ENCODE measurements around the gene FANK1. TPM values are rescaled to one million over a fixed set of nuclear protein-coding genes. Genes with fewer than 3 reads are reported as not detected.

The FANK1 gene
- total and polyA plus RNA-seq, 2 experiments from 2014 or later, result 10.2 to 13.3 TPM

DNA sequence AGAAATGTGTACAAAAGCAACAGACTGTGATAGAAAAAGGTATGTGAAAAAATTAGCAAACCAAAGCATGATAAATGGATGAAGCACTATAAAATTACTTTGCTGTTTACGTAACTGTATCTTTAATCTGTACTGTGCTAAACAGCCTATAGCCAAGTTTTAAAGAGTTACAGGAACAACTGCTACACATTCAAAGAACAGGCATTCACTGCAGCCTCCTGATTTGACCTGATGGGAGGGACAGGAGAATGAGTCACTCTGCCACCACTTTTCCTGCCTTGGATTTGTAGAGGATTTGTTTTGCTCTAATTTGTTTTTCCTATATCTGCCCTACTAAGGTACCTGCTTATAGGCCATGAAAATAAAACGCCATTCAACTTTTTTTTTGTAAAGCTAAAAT is 116.1 kb downstream of the FANK1 start:
- peak; percentile 58 for DNase-seq
- H3K4me2 ChIP-seq (ENCODE audit: unreplicated experiment), result peak overlapping the region; percentile 10
- 96 to 100% methylated on average over 2 of the region's 2 CpGs for WGBS, 2 experiments (ENCODE audit: low coverage in 1 of 2, low lambda C conversion rate in 2 of 2, missing lambda C conversion rate in 2 of 2)
- H3F3A ChIP-seq (ENCODE audit: insufficient read depth), result peaks cover 47% of the 10 kb centered on the region
- H3K36me3 ChIP-seq (ENCODE audit: low read depth), result peaks cover 29% of the 10 kb centered on the region
- H3K27ac ChIP-seq, result no peak overlapping the region
- no peaks in the 10 kb centered on the region for H4K20me1 ChIP-seq (ENCODE audit: insufficient read depth)
- no peaks in the 10 kb centered on the region for H3K79me2 ChIP-seq (ENCODE audit: insufficient read depth)
- no peak for TF ChIP-seq EZH2 (IDR thresholded peaks at IDR 0.05; ENCODE audit: insufficient read depth, poor library complexity, severe bottlenecking)
- no peak for TF ChIP-seq EZH2phosphoT487 (IDR thresholded peaks at IDR 0.05; ENCODE audit: insufficient read depth, low read depth)
- no peak overlapping the region for H3K4me3 ChIP-seq
- in situ Hi-C loops (cut with MboI), result no loop called here
- no peaks in the 10 kb centered on the region for H3K27me3 ChIP-seq (replicated peaks; ENCODE audit: insufficient read depth)
- no peaks in the 10 kb centered on the region for H3K9me3 ChIP-seq (ENCODE audit: low read depth)
- no peaks in the 10 kb centered on the region for H3K9me2 ChIP-seq (ENCODE audit: insufficient read depth)
- H3K4me1 ChIP-seq (ENCODE audit: insufficient read depth), result peaks cover 25% of the 10 kb centered on the region
- H3K9ac ChIP-seq, result no peak overlapping the region
- H2AFZ ChIP-seq, result no peak overlapping the region

DNA sequence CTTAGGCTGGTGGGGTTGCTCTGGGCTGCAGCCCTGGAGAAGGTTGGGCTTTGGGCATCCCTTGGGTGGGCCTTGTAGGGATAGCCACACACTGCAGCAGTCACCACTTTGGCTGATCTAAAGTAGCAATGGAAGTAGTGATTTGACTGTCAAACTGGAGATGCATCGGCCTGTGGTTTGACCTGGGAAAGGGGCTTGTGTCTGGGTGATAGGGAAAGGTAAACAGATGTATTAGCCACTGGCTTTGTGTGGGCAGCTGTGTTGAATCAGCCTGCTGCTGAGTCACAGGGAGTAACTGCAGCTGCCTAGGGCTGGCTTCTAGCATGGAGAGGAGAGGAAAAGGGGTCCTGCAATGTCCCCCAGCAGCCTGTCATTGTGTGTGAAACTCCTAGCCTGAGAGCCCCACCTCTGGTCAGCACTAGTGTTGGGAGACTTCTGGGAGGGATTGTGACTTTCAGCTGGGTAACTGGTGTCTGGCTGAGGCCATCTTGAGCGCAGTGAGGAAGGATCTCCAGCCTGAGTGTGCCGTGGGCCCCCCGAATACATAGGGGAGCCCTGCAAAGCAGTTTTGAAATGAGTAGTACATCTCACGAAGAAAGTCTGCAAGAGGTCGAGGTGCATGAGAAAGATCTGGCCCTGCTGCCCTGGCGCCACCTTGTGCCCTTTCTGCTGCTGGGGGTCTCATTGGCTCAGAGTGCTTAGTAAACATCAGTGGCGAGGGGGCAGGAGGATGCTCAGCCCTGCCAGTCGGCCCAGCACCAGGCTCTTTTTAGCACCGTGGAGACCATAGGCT is 117.3 kb downstream of the FANK1 start:
- H3K36me3 ChIP-seq (ENCODE audit: low read depth), result peaks cover 33% of the 10 kb centered on the region
- H3K4me2 ChIP-seq (ENCODE audit: unreplicated experiment), result peak overlapping the region; percentile 31
- 71 to 73% methylated on average over 10 of the region's 10 CpGs for WGBS, 2 experiments (ENCODE audit: low coverage in 1 of 2, low lambda C conversion rate in 2 of 2, missing lambda C conversion rate in 2 of 2)
- no peaks in the 10 kb centered on the region for H3K27me3 ChIP-seq (replicated peaks; ENCODE audit: insufficient read depth)
- in situ Hi-C loops (cut with MboI), result no loop called here
- no peaks in the 10 kb centered on the region for H3K9me2 ChIP-seq (ENCODE audit: insufficient read depth)
- H3K4me3 ChIP-seq, result no peak overlapping the region
- H2AFZ ChIP-seq, result no peak overlapping the region
- peak; percentile 86 for DNase-seq
- H3F3A ChIP-seq (ENCODE audit: insufficient read depth), result peaks cover 51% of the 10 kb centered on the region
- no peaks in the 10 kb centered on the region for H3K9me3 ChIP-seq (ENCODE audit: low read depth)
- H3K9ac ChIP-seq, result no peak overlapping the region
- H3K4me1 ChIP-seq (ENCODE audit: insufficient read depth), result peaks cover 25% of the 10 kb centered on the region
- no peak for TF ChIP-seq EZH2 (IDR thresholded peaks at IDR 0.05; ENCODE audit: insufficient read depth, poor library complexity, severe bottlenecking)
- no peak for TF ChIP-seq EZH2phosphoT487 (IDR thresholded peaks at IDR 0.05; ENCODE audit: insufficient read depth, low read depth)
- peak overlapping the region; percentile 30 for H3K27ac ChIP-seq
- H3K79me2 ChIP-seq (ENCODE audit: insufficient read depth), result no peaks in the 10 kb centered on the region
- H4K20me1 ChIP-seq (ENCODE audit: insufficient read depth), result no peaks in the 10 kb centered on the region

DNA sequence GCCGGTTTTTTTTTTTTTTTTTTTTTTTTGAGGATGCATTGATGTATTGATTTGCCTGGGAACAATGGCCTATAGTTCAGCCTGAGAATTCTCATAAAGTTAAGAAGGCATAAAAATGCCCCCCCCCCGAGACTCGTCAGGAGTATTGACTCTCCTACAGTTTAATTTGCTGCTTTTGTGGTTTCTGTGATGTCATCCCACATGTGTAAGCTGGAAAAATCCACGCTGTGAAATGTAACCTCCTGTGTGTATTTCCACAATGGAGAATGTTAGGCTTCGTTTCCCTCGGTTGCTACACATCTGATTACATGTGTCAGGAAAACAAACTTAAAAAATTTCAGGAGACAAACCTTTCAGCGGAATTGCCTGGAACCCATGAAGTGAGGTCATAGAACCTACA is 117.9 kb downstream of the FANK1 start:
- DNase-seq, result peak; percentile 69
- TF ChIP-seq EZH2phosphoT487 (IDR thresholded peaks at IDR 0.05; ENCODE audit: insufficient read depth, low read depth) (no peak), EZH2 (IDR thresholded peaks at IDR 0.05; ENCODE audit: insufficient read depth, poor library complexity, severe bottlenecking) (no peak)

DNA sequence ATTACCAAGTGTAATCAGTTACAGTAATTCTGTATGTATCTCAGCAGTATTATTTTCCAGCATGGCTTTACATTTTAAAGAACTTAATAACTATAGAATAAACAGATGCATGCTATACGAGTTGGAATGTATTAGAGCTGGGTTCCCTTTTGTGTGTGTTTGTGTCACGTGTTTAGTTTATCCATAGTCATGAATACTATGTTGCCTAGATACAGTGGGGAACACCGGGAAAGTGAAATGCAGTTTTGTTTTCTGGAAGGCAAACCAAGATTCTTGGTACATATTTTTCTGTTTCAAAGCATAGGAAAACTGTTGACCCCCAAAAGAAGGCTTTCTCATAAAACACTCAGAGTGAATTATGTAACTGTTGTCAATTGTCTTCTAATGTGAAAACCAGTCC is 119.0 kb downstream of the FANK1 start:
- in situ Hi-C loops (cut with MboI), result no loop called here

More for the DNA sequence above, 117.9 kb downstream of the FANK1 start:
- in situ Hi-C loops (cut with MboI), result no loop called here
- H3K4me2 ChIP-seq (ENCODE audit: unreplicated experiment), result no peak overlapping the region
- H3F3A ChIP-seq (ENCODE audit: insufficient read depth), result peaks cover 51% of the 10 kb centered on the region
- no peak overlapping the region for H2AFZ ChIP-seq
- 57 to 61% methylated on average over 7 of the region's 7 CpGs for WGBS, 2 experiments (ENCODE audit: low coverage in 1 of 2, low lambda C conversion rate in 2 of 2, missing lambda C conversion rate in 2 of 2)
- H3K79me2 ChIP-seq (ENCODE audit: insufficient read depth), result no peaks in the 10 kb centered on the region
- H3K27me3 ChIP-seq (replicated peaks; ENCODE audit: insufficient read depth), result no peaks in the 10 kb centered on the region
- no peak overlapping the region for H3K4me3 ChIP-seq
- no peak overlapping the region for H3K9ac ChIP-seq
- no peaks in the 10 kb centered on the region for H4K20me1 ChIP-seq (ENCODE audit: insufficient read depth)
- H3K4me1 ChIP-seq (ENCODE audit: insufficient read depth), result peaks cover 25% of the 10 kb centered on the region
- no peaks in the 10 kb centered on the region for H3K9me3 ChIP-seq (ENCODE audit: low read depth)
- peak overlapping the region; percentile 30; the same call in 1 of the 2 replicates for H3K27ac ChIP-seq
- peaks cover 38% of the 10 kb centered on the region for H3K36me3 ChIP-seq (ENCODE audit: low read depth)
- no peaks in the 10 kb centered on the region for H3K9me2 ChIP-seq (ENCODE audit: insufficient read depth)

More for the DNA sequence above, 119.0 kb downstream of the FANK1 start:
- H3K27me3 ChIP-seq (replicated peaks; ENCODE audit: insufficient read depth), result no peaks in the 10 kb centered on the region
- no peak overlapping the region for H3K4me2 ChIP-seq (ENCODE audit: unreplicated experiment)
- WGBS, 2 experiments (ENCODE audit: low coverage in 1 of 2, low lambda C conversion rate in 2 of 2, missing lambda C conversion rate in 2 of 2), result 72 to 77% methylated on average over 3 of the region's 3 CpGs
- H2AFZ ChIP-seq, result no peak overlapping the region
- no peaks in the 10 kb centered on the region for H3K79me2 ChIP-seq (ENCODE audit: insufficient read depth)
- TF ChIP-seq EZH2phosphoT487 (IDR thresholded peaks at IDR 0.05; ENCODE audit: insufficient read depth, low read depth), result no peak
- no peak for TF ChIP-seq EZH2 (IDR thresholded peaks at IDR 0.05; ENCODE audit: insufficient read depth, poor library complexity, severe bottlenecking)
- no peak overlapping the region for H3K27ac ChIP-seq
- H3K9me3 ChIP-seq (ENCODE audit: low read depth), result no peaks in the 10 kb centered on the region
- peaks cover 25% of the 10 kb centered on the region for H3K4me1 ChIP-seq (ENCODE audit: insufficient read depth)
- H3K4me3 ChIP-seq, result no peak overlapping the region
- H4K20me1 ChIP-seq (ENCODE audit: insufficient read depth), result no peaks in the 10 kb centered on the region
- peaks cover 51% of the 10 kb centered on the region for H3F3A ChIP-seq (ENCODE audit: insufficient read depth)
- H3K9ac ChIP-seq, result no peak overlapping the region
- peaks cover 42% of the 10 kb centered on the region for H3K36me3 ChIP-seq (ENCODE audit: low read depth)
- H3K9me2 ChIP-seq (ENCODE audit: insufficient read depth), result no peaks in the 10 kb centered on the region
- DNase-seq, result no peak
